GM18526 (cell line): ENCODE results near the gene PRKD2.

Experiments
- POLR2A ChIP-seq: IDR thresholded peaks from 3 replicates; pipeline ENCODE4 v1.6.1; 2011; ENCODE audit not compliant: insufficient read length; ENCODE audit errors: extremely low read depth

The PRKD2 gene

GRCh38 chr19:46700704-46701103, 16.2 kb downstream of the PRKD2 start:
- no peak for TF ChIP-seq POLR2A

DNA sequence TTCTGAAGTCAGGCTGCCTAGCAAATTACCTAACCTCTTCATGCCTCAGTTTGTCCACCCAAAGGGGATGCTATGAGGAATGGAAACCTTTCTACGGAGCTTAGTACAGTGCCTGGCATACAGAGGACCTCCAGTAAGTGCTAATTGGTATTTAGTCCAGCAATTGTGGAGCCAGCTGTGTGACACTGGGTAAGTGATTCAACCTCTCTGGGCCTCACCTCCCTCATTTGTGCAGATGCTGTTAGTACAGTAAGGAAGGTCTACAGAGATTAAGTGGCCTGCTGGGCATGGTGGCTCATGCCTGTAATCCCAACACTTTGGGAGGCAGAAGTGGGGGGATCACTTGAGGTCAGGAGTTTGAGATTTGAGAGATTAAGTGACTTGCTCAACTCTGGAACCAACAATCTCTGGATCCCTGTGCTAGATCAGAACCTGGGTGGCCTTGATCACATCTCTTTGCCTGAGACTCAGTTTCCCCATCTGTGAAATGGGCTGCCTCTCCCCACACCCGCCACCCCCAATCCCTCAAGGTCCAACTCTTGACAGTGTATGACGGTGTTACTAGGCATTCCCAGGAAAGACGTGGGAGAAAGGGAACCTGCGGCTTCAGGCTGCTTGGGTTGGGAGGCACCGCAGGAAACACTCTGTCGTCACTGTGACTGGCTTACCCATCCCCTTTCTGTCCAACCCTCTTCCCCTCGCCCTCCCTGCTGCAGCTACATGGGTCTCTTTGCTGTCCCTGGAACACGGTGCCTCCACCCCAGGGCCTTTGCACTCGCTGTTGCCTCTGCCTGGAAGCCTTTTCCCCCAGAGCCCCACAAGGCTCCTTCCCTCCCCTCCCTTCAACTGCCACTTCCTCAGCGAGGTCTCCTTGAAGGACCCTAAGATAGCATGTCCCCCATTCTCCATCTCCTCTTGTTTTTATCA, 18.3 kb downstream of the PRKD2 start:
- TF ChIP-seq POLR2A: no peak

- TF ChIP-seq POLR2A: no peak
These were observed 19.5 kb downstream of the PRKD2 start for GRCh38 chr19:46697204-46697960.

DNA sequence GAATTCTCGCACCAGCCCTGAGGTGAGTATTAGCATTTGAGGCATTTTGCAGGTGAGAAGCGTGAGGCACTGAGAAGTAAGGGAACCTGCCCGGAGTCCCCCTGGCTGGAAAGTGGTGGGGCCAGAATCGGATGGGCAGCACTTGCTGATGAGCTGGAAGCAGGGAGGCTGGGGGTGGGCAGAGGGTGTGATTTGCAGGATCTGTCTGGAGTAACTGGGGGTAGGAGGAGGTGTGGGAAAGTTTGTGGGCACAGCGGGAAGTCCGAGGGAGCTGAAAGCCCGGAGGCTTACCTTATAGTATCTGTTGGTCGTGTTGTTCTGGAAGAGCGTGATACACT, 20.1 kb downstream of the PRKD2 start:
- no peak for TF ChIP-seq POLR2A

DNA sequence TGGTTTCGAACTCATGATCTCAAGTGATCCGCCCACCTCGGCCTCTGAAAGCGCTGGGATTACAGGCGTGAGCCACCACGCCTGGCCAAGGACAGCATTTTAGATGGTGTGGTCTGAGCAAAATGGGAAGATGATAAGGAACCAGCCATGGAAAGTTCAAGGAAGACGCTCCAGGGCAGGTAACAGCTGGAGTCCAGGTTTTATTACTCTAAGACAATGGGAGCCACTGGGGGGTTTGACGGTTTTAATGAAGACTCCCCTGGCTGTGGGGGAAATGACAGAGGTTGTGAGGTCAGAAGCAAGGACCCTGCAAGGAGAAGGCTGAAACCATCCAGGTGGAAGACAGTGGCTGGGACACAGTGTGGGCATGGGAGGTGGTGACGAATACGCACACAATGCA, 20.9 kb downstream of the PRKD2 start:
- TF ChIP-seq POLR2A: no peak

GRCh38 chr19:46693760-46694159, 23.2 kb downstream of the PRKD2 start:
- TF ChIP-seq POLR2A: no peak

DNA sequence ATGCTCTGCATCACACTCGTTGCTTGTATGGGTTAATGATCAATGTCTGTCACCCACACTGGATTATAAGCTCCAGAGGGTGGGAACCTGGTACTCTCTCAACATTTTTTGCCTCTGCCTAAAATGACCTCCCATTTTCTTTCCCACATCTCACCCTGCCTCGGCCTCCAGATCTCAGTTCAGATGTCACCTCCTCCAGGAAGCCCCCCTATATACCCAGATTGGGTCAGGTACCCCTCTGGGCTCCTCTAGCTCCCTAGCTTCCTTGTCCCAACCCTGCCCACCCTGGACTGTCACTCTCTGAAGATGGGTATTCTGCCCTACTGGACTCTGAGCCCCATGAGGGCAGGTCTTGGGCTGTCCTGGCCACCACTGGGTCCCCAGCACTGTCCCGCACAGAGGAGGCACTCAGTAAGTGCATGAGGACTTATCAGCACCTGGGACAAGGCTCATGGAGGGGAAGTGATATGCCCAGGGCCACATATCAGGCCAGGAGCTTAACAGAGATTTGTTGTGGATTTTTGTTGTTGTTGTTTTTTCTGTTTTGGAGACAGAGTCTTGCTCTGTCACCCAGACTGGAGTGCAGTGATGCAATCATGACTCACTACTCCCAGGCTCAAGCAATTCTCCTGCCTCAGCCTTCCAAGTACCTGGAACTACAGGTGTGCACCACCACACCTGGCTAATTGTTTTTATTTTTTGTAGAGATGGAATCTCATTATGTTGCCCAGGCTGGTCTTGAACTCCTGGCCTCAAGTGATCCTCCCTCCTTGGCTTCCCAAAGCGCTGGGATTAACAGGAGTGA, 23.8 kb downstream of the PRKD2 start:
- TF ChIP-seq POLR2A: no peak

- TF ChIP-seq POLR2A: no peak
These were observed 25.0 kb downstream of the PRKD2 start for GRCh38 chr19:46691948-46692347.

- TF ChIP-seq POLR2A: no peak
These were observed 25.8 kb downstream of the PRKD2 start for GRCh38 chr19:46691104-46691503.

GRCh38 chr19:46689358-46689757, 27.6 kb downstream of the PRKD2 start:
- no peak for TF ChIP-seq POLR2A

- TF ChIP-seq POLR2A: no peak
These were observed 29.3 kb downstream of the PRKD2 start for GRCh38 chr19:46687438-46688145.

GRCh38 chr19:46685189-46685588, 31.7 kb downstream of the PRKD2 start:
- TF ChIP-seq POLR2A: no peak

GRCh38 chr19:46678110-46678732, 38.7 kb downstream of the PRKD2 start:
- TF ChIP-seq POLR2A: no peak

DNA sequence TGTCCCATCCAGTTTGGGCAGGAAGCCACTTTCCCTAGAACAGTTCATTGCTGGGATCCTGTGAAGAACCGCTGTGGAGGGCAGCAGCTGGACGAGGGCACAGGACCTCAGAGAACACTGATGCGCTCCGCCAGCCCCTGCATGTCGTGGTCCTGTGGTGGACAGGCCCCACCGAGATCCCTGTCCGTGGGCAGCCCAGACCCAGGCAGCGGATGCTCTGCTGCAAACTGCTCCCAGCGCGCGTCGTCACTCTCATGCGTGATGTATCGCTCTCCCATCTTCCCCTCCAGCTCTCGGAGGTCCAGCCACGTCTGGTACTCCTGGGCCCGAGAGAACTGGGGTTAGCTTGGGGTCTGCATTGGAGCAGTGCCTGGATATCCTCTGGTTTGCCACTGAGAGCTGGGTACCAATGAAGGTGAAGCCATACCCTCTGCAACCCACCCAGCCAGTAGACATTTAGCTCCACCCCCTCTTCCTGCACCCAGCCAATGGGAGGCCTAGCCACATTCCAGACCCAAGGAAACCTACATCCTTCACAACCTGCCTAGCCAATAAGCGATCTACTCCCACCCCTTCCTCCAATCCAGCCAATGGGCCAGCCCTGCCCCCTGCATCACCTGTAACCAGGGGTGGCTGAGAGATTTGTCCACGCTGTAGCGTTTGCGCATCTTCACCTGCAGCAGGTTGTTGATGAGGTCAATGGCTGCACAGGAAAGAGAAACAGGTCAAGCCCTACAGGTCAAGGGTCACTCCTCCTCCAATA, 42.3 kb downstream of the PRKD2 start:
- no peak for TF ChIP-seq POLR2A
